HepG2 (cell line): ENCODE measurements around the gene APLP1. TPM values are rescaled to one million over a fixed set of nuclear protein-coding genes. Genes with fewer than 3 reads are reported as not detected.

Source experiments
- ARNTL ChIP-seq: sonication (generic); formaldehyde crosslinking; IDR thresholded peaks from 2 replicates; pipeline ENCODE4 v1.4.0; 2020; ENCODE audit warnings: mild to moderate bottlenecking, missing genetic modification reagents
- POLR2A ChIP-seq, 2 experiments: IDR thresholded peaks; 2 replicates each; pipeline ENCODE4 v1.6.1; 2011; ENCODE audit warnings: low read depth in 2 of 2, low read length in 2 of 2, mild to moderate bottlenecking in 1 of 2, moderate library complexity in 1 of 2; ENCODE audit not compliant: insufficient read depth in 1 of 2
- PPARG ChIP-seq: conservative IDR thresholded peaks from 2 replicates; pipeline ENCODE4 v1.6.1; 2016; ENCODE audit warnings: missing biosample characterization, missing genetic modification reagents
- REL ChIP-seq: sonication (generic); formaldehyde crosslinking; conservative IDR thresholded peaks from 2 replicates; pipeline ENCODE4 v1.8.0; 2022; ENCODE audit warnings: mild to moderate bottlenecking, missing genetic modification reagents, moderate library complexity
- STAG1 ChIP-seq: sonication (generic); formaldehyde crosslinking; IDR thresholded peaks from 2 replicates; pipeline ENCODE4 v1.4.0; 2020; ENCODE audit warnings: missing genetic modification reagents
- TOE1 ChIP-seq: sonication (generic); formaldehyde crosslinking; IDR thresholded peaks from 2 replicates; pipeline ENCODE4 v1.4.0; 2020; ENCODE audit warnings: mild to moderate bottlenecking, missing genetic modification reagents
- ZBTB7A ChIP-seq: sonication (generic); formaldehyde crosslinking; IDR thresholded peaks from 2 replicates; pipeline ENCODE4 v1.8.0; 2022; ENCODE audit warnings: mild to moderate bottlenecking, missing genetic modification reagents
- ZNF558 ChIP-seq: sonication (generic); formaldehyde crosslinking; IDR thresholded peaks from 2 replicates; pipeline ENCODE4 v1.9.0; 2022; ENCODE audit warnings: mild to moderate bottlenecking, missing genetic modification reagents, borderline replicate concordance
- polyA plus RNA-seq, 8 experiments: library from polyadenylated mRNA; depleted of rRNA in 3 of 8; stranded (reverse) in 7 of 8; unstranded in 1 of 8; fragments of >200 nt; fragmentation: Illumina TruSeq in 4 of 8; extraction: Trizol in 4 of 8; gene quantifications; 2 replicates each; pipeline versions ENCODE4 v1.2.1 to v1.2.3, GENCODE V29; 2011 to 2016; ENCODE audit warnings: low read depth in 4 of 8, missing spikeins in 1 of 8, mixed read lengths in 1 of 8; ENCODE audit not compliant: insufficient read depth in 1 of 8
- total RNA-seq, 5 experiments: library from RNA; depleted of rRNA; stranded (reverse); fragments of >200 nt; fragmentation: Illumina TruSeq; extraction: Trizol; gene quantifications; 2 replicates each; pipeline ENCODE4 v1.2.3, GENCODE V29; 2016; ENCODE audit warnings: low read depth in 1 of 5
- TF ChIP-seq, protein P1 (sequence below): sonication (generic); formaldehyde crosslinking; IDR thresholded peaks from 2 replicates; pipeline ENCODE4 v1.4.0; 2020; ENCODE audit warnings: missing genetic modification reagents, borderline replicate concordance
- TF ChIP-seq, protein P2 (sequence below): sonication (generic); formaldehyde crosslinking; IDR thresholded peaks from 2 replicates; pipeline ENCODE4 v1.4.0; 2020; ENCODE audit warnings: mild to moderate bottlenecking, missing genetic modification reagents
- TF ChIP-seq, protein P3 (sequence below): fragments of 450-650 bp; IDR thresholded peaks from 2 replicates; pipeline ENCODE4 v1.6.1; 2017
- TF ChIP-seq, protein P4 (sequence below): sonication (generic); formaldehyde crosslinking; IDR thresholded peaks from 2 replicates; pipeline ENCODE4 v1.4.0; 2020; ENCODE audit warnings: missing genetic modification reagents
- TF ChIP-seq, protein P5 (sequence below): fragments of 450-650 bp; IDR thresholded peaks from 2 replicates; pipeline ENCODE4 v1.6.1; 2016
- TF ChIP-seq, protein P6 (sequence below): sonication (generic); formaldehyde crosslinking; IDR thresholded peaks from 2 replicates; pipeline ENCODE4 v1.9.0; 2021; ENCODE audit warnings: missing genetic modification reagents, borderline replicate concordance
- TF ChIP-seq, protein P7 (sequence below): sonication (generic); formaldehyde crosslinking; IDR thresholded peaks from 2 replicates; pipeline ENCODE4 v1.8.0; 2022; ENCODE audit warnings: mild to moderate bottlenecking, missing genetic modification reagents, moderate library complexity

The APLP1 gene
- total and polyA plus RNA-seq, 2 of the 13 experiments (the other 11 are each of a cell fraction or from before 2014, with no cell fraction given): 2.0 to 2.9 TPM

DNA sequence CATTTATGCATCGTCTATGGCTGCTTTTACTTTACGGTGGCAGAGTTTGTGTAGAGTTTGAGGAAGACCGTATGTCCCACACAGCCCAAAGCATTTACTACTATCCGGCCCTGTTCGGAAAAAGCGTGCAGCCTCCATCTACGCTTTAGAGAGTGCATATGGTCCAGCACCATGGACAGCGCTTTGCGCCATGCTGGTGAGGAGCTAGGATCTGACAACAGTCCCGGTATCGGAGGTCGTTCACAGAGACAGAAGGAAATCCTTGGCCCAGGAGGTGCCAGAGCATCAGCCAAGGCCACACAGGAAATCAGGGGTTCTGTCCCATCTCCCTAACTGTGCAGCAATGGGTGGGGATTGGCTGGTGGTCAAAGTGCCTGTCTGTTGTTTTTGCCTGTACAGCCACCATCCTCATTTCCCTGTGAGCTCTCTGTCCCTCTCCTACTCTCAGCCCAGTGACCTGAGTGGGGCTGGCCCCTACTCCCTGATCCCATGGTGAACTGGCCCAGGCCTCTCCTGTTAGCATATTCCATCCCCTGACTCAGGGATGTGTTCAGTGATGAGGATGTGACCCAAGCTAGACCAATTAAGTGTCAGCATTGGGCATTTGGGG lies 39.6 kb upstream of the APLP1 start (continued):
- TF ChIP-seq, protein P1, sequence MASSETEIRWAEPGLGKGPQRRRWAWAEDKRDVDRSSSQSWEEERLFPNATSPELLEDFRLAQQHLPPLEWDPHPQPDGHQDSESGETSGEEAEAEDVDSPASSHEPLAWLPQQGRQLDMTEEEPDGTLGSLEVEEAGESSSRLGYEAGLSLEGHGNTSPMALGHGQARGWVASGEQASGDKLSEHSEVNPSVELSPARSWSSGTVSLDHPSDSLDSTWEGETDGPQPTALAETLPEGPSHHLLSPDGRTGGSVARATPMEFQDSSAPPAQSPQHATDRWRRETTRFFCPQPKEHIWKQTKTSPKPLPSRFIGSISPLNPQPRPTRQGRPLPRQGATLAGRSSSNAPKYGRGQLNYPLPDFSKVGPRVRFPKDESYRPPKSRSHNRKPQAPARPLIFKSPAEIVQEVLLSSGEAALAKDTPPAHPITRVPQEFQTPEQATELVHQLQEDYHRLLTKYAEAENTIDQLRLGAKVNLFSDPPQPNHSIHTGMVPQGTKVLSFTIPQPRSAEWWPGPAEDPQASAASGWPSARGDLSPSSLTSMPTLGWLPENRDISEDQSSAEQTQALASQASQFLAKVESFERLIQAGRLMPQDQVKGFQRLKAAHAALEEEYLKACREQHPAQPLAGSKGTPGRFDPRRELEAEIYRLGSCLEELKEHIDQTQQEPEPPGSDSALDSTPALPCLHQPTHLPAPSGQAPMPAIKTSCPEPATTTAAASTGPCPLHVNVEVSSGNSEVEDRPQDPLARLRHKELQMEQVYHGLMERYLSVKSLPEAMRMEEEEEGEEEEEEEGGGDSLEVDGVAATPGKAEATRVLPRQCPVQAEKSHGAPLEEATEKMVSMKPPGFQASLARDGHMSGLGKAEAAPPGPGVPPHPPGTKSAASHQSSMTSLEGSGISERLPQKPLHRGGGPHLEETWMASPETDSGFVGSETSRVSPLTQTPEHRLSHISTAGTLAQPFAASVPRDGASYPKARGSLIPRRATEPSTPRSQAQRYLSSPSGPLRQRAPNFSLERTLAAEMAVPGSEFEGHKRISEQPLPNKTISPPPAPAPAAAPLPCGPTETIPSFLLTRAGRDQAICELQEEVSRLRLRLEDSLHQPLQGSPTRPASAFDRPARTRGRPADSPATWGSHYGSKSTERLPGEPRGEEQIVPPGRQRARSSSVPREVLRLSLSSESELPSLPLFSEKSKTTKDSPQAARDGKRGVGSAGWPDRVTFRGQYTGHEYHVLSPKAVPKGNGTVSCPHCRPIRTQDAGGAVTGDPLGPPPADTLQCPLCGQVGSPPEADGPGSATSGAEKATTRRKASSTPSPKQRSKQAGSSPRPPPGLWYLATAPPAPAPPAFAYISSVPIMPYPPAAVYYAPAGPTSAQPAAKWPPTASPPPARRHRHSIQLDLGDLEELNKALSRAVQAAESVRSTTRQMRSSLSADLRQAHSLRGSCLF (CRISPR knock-in tag): peak; percentile 83; the same call in 1 of the 2 replicates
- TF ChIP-seq, protein P2, sequence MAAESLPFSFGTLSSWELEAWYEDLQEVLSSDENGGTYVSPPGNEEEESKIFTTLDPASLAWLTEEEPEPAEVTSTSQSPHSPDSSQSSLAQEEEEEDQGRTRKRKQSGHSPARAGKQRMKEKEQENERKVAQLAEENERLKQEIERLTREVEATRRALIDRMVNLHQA: no peak
- TF ChIP-seq POLR2A (IDR thresholded peaks at IDR 0.05; ENCODE audit: insufficient read depth in 1 of 2, low read depth in 2 of 2, low read length in 2 of 2) (no peak), ZBTB7A (CRISPR knock-in tag) (peak; percentile 94), ARNTL (no peak), PPARG (CRISPR knock-in tag) (peak; percentile 79), REL (peak; percentile 69; the same call in 1 of the 2 replicates), TOE1 (CRISPR knock-in tag) (no peak), STAG1 (CRISPR knock-in tag) (peak; percentile 16; the same call in 1 of the 2 replicates), ZNF558 (CRISPR knock-in tag) (peak; percentile 96; the same call in 1 of the 2 replicates)
- TF ChIP-seq, protein P3, sequence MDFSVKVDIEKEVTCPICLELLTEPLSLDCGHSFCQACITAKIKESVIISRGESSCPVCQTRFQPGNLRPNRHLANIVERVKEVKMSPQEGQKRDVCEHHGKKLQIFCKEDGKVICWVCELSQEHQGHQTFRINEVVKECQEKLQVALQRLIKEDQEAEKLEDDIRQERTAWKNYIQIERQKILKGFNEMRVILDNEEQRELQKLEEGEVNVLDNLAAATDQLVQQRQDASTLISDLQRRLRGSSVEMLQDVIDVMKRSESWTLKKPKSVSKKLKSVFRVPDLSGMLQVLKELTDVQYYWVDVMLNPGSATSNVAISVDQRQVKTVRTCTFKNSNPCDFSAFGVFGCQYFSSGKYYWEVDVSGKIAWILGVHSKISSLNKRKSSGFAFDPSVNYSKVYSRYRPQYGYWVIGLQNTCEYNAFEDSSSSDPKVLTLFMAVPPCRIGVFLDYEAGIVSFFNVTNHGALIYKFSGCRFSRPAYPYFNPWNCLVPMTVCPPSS: no peak
- TF ChIP-seq, protein P4, sequence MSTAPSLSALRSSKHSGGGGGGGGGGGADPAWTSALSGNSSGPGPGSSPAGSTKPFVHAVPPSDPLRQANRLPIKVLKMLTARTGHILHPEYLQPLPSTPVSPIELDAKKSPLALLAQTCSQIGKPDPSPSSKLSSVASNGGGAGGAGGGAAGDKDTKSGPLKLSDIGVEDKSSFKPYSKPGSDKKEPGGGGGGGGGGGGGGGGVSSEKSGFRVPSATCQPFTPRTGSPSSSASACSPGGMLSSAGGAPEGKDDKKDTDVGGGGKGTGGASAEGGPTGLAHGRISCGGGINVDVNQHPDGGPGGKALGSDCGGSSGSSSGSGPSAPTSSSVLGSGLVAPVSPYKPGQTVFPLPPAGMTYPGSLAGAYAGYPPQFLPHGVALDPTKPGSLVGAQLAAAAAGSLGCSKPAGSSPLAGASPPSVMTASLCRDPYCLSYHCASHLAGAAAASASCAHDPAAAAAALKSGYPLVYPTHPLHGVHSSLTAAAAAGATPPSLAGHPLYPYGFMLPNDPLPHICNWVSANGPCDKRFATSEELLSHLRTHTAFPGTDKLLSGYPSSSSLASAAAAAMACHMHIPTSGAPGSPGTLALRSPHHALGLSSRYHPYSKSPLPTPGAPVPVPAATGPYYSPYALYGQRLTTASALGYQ: no peak
- TF ChIP-seq, protein P5, sequence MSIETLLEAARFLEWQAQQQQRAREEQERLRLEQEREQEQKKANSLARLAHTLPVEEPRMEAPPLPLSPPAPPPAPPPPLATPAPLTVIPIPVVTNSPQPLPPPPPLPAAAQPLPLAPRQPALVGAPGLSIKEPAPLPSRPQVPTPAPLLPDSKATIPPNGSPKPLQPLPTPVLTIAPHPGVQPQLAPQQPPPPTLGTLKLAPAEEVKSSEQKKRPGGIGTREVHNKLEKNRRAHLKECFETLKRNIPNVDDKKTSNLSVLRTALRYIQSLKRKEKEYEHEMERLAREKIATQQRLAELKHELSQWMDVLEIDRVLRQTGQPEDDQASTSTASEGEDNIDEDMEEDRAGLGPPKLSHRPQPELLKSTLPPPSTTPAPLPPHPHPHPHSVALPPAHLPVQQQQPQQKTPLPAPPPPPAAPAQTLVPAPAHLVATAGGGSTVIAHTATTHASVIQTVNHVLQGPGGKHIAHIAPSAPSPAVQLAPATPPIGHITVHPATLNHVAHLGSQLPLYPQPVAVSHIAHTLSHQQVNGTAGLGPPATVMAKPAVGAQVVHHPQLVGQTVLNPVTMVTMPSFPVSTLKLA: peak; percentile 39
- TF ChIP-seq, protein P6, sequence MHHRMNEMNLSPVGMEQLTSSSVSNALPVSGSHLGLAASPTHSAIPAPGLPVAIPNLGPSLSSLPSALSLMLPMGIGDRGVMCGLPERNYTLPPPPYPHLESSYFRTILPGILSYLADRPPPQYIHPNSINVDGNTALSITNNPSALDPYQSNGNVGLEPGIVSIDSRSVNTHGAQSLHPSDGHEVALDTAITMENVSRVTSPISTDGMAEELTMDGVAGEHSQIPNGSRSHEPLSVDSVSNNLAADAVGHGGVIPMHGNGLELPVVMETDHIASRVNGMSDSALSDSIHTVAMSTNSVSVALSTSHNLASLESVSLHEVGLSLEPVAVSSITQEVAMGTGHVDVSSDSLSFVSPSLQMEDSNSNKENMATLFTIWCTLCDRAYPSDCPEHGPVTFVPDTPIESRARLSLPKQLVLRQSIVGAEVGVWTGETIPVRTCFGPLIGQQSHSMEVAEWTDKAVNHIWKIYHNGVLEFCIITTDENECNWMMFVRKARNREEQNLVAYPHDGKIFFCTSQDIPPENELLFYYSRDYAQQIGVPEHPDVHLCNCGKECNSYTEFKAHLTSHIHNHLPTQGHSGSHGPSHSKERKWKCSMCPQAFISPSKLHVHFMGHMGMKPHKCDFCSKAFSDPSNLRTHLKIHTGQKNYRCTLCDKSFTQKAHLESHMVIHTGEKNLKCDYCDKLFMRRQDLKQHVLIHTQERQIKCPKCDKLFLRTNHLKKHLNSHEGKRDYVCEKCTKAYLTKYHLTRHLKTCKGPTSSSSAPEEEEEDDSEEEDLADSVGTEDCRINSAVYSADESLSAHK (CRISPR knock-in tag): peak; percentile 97
- TF ChIP-seq, protein P7, sequence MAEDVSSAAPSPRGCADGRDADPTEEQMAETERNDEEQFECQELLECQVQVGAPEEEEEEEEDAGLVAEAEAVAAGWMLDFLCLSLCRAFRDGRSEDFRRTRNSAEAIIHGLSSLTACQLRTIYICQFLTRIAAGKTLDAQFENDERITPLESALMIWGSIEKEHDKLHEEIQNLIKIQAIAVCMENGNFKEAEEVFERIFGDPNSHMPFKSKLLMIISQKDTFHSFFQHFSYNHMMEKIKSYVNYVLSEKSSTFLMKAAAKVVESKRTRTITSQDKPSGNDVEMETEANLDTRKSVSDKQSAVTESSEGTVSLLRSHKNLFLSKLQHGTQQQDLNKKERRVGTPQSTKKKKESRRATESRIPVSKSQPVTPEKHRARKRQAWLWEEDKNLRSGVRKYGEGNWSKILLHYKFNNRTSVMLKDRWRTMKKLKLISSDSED (CRISPR knock-in tag): no peak
